HepG2 (cell line): ENCODE measurements around the gene EPC1.

Experiments
- EP300 ChIP-seq, 3 experiments: sonication (generic) in 1 of 3; formaldehyde crosslinking in 1 of 3; IDR thresholded peaks; 2 replicates each; pipeline versions ENCODE4 v1.5.1 to v1.6.1; 2011 to 2020; ENCODE audit warnings: low read depth in 2 of 3, low read length in 2 of 3, borderline replicate concordance in 1 of 3, improper control_type of control experiment in 1 of 3, mild to moderate bottlenecking in 1 of 3, missing genetic modification reagents in 1 of 3, moderate library complexity in 1 of 3
- KLF6 ChIP-seq: IDR thresholded peaks from 2 replicates; pipeline ENCODE4 v1.8.0; 2016; ENCODE audit warnings: missing biosample characterization, missing genetic modification reagents
- MAZ ChIP-seq, 2 experiments: sonication (generic) in 1 of 2; formaldehyde crosslinking in 1 of 2; IDR thresholded peaks; 2 replicates each; pipeline versions ENCODE4 v1.5.0 to v1.6.1; 2012 to 2020; ENCODE audit warnings: low read depth in 2 of 2, mild to moderate bottlenecking in 2 of 2, borderline replicate concordance in 1 of 2, improper control_type of control experiment in 1 of 2, low read length in 1 of 2, missing genetic modification reagents in 1 of 2, moderate library complexity in 1 of 2
- MED1 ChIP-seq: sonication (generic); formaldehyde crosslinking; IDR thresholded peaks from 2 replicates; pipeline ENCODE4 v1.4.0; 2020; ENCODE audit warnings: missing genetic modification reagents
- POLR2A ChIP-seq, 2 experiments: IDR thresholded peaks; 2 replicates each; pipeline ENCODE4 v1.6.1; 2011; ENCODE audit warnings: low read depth in 2 of 2, low read length in 2 of 2, mild to moderate bottlenecking in 1 of 2, moderate library complexity in 1 of 2; ENCODE audit not compliant: insufficient read depth in 1 of 2
- RXRA ChIP-seq: sonication (generic); formaldehyde crosslinking; IDR thresholded peaks from 2 replicates; pipeline ENCODE4 v1.5.1; 2020; ENCODE audit warnings: missing genetic modification reagents
- ZNF282 ChIP-seq: fragments of 450-650 bp; IDR thresholded peaks from 2 replicates; pipeline ENCODE4 v1.6.1; 2018; ENCODE audit not compliant: partially characterized antibody
- ZNF33B ChIP-seq: sonication (generic); formaldehyde crosslinking; IDR thresholded peaks from 2 replicates; pipeline ENCODE4 v1.5.1; 2020; ENCODE audit warnings: mild to moderate bottlenecking, missing genetic modification reagents
- ZNF44 ChIP-seq: sonication (generic); formaldehyde crosslinking; IDR thresholded peaks from 2 replicates; pipeline ENCODE4 v1.5.1; 2020; ENCODE audit warnings: mild to moderate bottlenecking, missing genetic modification reagents
- TF ChIP-seq, protein P1 (sequence below): sonication (generic); formaldehyde crosslinking; IDR thresholded peaks from 2 replicates; pipeline ENCODE4 v1.5.0; 2020; ENCODE audit warnings: mild to moderate bottlenecking, missing genetic modification reagents, moderate library complexity
- TF ChIP-seq, protein P2 (sequence below), 2 experiments: sonication (generic) in 1 of 2; formaldehyde crosslinking in 1 of 2; IDR thresholded peaks; 2 replicates each; pipeline versions ENCODE4 v1.5.1 to v1.6.1; 2011 to 2020; ENCODE audit warnings: borderline replicate concordance in 1 of 2, low read depth in 1 of 2, low read length in 1 of 2, mild to moderate bottlenecking in 1 of 2, missing genetic modification reagents in 1 of 2, moderate library complexity in 1 of 2
- TF ChIP-seq, protein P3 (sequence below): sonication (generic); formaldehyde crosslinking; IDR thresholded peaks from 2 replicates; pipeline ENCODE4 v1.5.0; 2020; ENCODE audit warnings: missing genetic modification reagents

DNA sequence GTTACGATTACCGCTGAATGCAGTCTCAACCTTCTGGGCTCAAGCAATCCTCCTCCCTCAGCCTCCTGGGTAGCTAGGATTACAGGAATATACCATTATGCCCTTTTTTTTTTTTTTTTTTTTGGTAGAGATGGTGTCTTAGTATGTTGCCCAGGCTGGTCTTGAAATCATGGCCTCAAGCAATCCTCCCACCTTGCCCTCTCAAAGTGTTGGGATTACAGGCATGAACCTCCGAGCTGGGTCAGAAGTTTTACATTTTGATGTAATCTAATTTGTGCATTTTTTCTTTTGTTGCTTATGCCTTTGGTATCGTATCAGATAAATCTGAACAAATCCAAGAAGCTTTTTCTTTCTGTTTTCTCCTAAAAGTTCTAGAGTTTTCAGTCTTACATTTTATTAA, 87.4 kb downstream of the EPC1 start:
- TF ChIP-seq KLF6 (no peak), ZNF282 (no peak), ZNF33B (CRISPR knock-in tag) (no peak), ZNF44 (CRISPR knock-in tag) (no peak), MAZ (IDR thresholded peaks at IDR 0.05; ENCODE audit: borderline replicate concordance, low read depth, low read length) (no peak), MAZ (CRISPR knock-in tag; IDR thresholded peaks at IDR 0.05; ENCODE audit: low read depth) (no peak), EP300 (IDR thresholded peaks at IDR 0.05; ENCODE audit: low read depth in 2 of 2, low read length in 2 of 2) (no peak), EP300 (CRISPR knock-in tag; IDR thresholded peaks at IDR 0.05; ENCODE audit: borderline replicate concordance) (no peak), POLR2A (IDR thresholded peaks at IDR 0.05; ENCODE audit: insufficient read depth in 1 of 2, low read depth in 2 of 2, low read length in 2 of 2) (no peak), MED1 (CRISPR knock-in tag) (no peak), RXRA (CRISPR knock-in tag) (no peak)
- TF ChIP-seq, protein P1, sequence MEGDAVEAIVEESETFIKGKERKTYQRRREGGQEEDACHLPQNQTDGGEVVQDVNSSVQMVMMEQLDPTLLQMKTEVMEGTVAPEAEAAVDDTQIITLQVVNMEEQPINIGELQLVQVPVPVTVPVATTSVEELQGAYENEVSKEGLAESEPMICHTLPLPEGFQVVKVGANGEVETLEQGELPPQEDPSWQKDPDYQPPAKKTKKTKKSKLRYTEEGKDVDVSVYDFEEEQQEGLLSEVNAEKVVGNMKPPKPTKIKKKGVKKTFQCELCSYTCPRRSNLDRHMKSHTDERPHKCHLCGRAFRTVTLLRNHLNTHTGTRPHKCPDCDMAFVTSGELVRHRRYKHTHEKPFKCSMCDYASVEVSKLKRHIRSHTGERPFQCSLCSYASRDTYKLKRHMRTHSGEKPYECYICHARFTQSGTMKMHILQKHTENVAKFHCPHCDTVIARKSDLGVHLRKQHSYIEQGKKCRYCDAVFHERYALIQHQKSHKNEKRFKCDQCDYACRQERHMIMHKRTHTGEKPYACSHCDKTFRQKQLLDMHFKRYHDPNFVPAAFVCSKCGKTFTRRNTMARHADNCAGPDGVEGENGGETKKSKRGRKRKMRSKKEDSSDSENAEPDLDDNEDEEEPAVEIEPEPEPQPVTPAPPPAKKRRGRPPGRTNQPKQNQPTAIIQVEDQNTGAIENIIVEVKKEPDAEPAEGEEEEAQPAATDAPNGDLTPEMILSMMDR (CRISPR knock-in tag): no peak
- TF ChIP-seq, protein P2, sequence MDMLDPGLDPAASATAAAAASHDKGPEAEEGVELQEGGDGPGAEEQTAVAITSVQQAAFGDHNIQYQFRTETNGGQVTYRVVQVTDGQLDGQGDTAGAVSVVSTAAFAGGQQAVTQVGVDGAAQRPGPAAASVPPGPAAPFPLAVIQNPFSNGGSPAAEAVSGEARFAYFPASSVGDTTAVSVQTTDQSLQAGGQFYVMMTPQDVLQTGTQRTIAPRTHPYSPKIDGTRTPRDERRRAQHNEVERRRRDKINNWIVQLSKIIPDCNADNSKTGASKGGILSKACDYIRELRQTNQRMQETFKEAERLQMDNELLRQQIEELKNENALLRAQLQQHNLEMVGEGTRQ (IDR thresholded peaks at IDR 0.05; ENCODE audit: low read depth, low read length): no peak
- TF ChIP-seq, protein P2 (CRISPR knock-in tag; IDR thresholded peaks at IDR 0.05; ENCODE audit: borderline replicate concordance): no peak
- TF ChIP-seq, protein P3, sequence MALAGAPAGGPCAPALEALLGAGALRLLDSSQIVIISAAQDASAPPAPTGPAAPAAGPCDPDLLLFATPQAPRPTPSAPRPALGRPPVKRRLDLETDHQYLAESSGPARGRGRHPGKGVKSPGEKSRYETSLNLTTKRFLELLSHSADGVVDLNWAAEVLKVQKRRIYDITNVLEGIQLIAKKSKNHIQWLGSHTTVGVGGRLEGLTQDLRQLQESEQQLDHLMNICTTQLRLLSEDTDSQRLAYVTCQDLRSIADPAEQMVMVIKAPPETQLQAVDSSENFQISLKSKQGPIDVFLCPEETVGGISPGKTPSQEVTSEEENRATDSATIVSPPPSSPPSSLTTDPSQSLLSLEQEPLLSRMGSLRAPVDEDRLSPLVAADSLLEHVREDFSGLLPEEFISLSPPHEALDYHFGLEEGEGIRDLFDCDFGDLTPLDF: no peak
